Smooth muscle cell (in vitro differentiated cells): ENCODE results near the gene RIC8B. TPM values are rescaled to one million over a fixed set of nuclear protein-coding genes. Genes with fewer than 3 reads are reported as not detected.

ENCODE experiments used
- DNase-seq: peaks from one replicate; lab custom pipeline; 2025; ENCODE audit not compliant: unreplicated experiment; lab: John Stamatoyannopoulos, UW
- H2AFZ ChIP-seq: fragments of 200-600 bp; sonication (generic); 2 replicates; pipeline ENCODE4 v1.6.0; 2016; ENCODE audit warnings: antibody characterized with exemption, low read depth, mild to moderate bottlenecking
- H3F3A ChIP-seq: fragments of 200-600 bp; sonication (generic); 2 replicates; pipeline ENCODE4 v1.6.0; 2017; ENCODE audit warnings: antibody characterized with exemption, low read depth
- H3K27ac ChIP-seq: fragments of 200-600 bp; sonication (generic); 2 replicates; pipeline ENCODE4 v1.5.1; 2016; ENCODE audit warnings: low read depth, mild to moderate bottlenecking
- H3K27me3 ChIP-seq: fragments of 200-600 bp; sonication (generic); 2 replicates; pipeline ENCODE4 v1.6.1; 2016; ENCODE audit warnings: low read depth, mild to moderate bottlenecking
- H3K36me3 ChIP-seq: fragments of 200-600 bp; sonication (generic); 2 replicates; pipeline ENCODE4 v1.5.1; 2016; ENCODE audit warnings: low read depth
- H3K4me1 ChIP-seq: fragments of 200-600 bp; sonication (generic); 2 replicates; pipeline ENCODE4 v1.5.1; 2016; ENCODE audit warnings: low read depth
- H3K4me2 ChIP-seq: fragments of 200-600 bp; sonication (generic); 2 replicates; pipeline ENCODE4 v1.6.0; 2016; ENCODE audit warnings: mild to moderate bottlenecking
- H3K4me3 ChIP-seq: fragments of 200-600 bp; sonication (generic); 2 replicates; pipeline ENCODE4 v1.5.1; 2016; ENCODE audit warnings: mild to moderate bottlenecking
- H3K79me2 ChIP-seq: fragments of 200-600 bp; sonication (generic); 2 replicates; pipeline ENCODE4 v1.6.0; 2016; ENCODE audit warnings: low read depth, mild to moderate bottlenecking
- H3K9ac ChIP-seq: fragments of 200-600 bp; sonication (generic); 2 replicates; pipeline ENCODE4 v1.6.0; 2016; ENCODE audit warnings: low read depth
- H3K9me3 ChIP-seq: fragments of 200-600 bp; sonication (generic); replicated peaks from 2 replicates; pipeline ENCODE4 v1.5.1; 2016; ENCODE audit warnings: low read depth
- H4K20me1 ChIP-seq: fragments of 200-600 bp; sonication (generic); 2 replicates; pipeline ENCODE4 v1.6.0; 2016; ENCODE audit warnings: low read depth
- CTCF ChIP-seq: fragments of 200-600 bp; sonication (generic); IDR thresholded peaks from 2 replicates; pipeline ENCODE4 v1.5.1; 2017; ENCODE audit warnings: borderline replicate concordance, mild to moderate bottlenecking, antibody characterized with exemption; ENCODE audit not compliant: insufficient read depth, poor library complexity, severe bottlenecking
- WGBS: methylation state at CpG from one replicate; pipeline ENCODE4 v1.1.7; 2016; ENCODE audit warnings: low lambda C conversion rate; 5-methylcytosine and 5-hydroxymethylcytosine counted together
- polyA plus RNA-seq: library from polyadenylated mRNA; unstranded; fragments of >200 nt; fragmentation: Nextera tagmentation; extraction: Ambion mirVana; gene quantifications from 2 replicates; pipeline ENCODE4 v1.2.1, GENCODE V29; 2016
- total RNA-seq: library from RNA; depleted of rRNA; stranded (reverse); fragments of >200 nt; gene quantifications from 2 replicates; pipeline ENCODE4 v1.2.3, GENCODE V29; 2014

The RIC8B gene
- total and polyA plus RNA-seq, 2 experiments from 2014 or later = 7.3 to 11.7 TPM

GRCh38 chr12:106896603-106897002, 122.1 kb downstream of the RIC8B start:
- TF ChIP-seq CTCF = no peak
- H3K4me1 ChIP-seq = peaks cover 12% of the 10 kb centered on the region

GRCh38 chr12:106897082-106897481, 122.6 kb downstream of the RIC8B start:
- Histone ChIP-seq H3K27me3 (no peaks in the 10 kb centered on the region), H3K9me3 (no peaks in the 10 kb centered on the region), H3K36me3 (no peaks in the 10 kb centered on the region), H3K9ac (no peak overlapping the region), H3K4me2 (no peak overlapping the region), H3K4me3 (no peak overlapping the region), H3K79me2 (no peaks in the 10 kb centered on the region), H3F3A (peaks cover 5% of the 10 kb centered on the region), H3K4me1 (peaks cover 12% of the 10 kb centered on the region), H2AFZ (no peak overlapping the region), H3K27ac (no peak overlapping the region), H4K20me1 (no peaks in the 10 kb centered on the region)
- no peak for TF ChIP-seq CTCF
- WGBS = 83% methylated on average over 6 of the region's 6 CpGs
- no peak for DNase-seq

More at GRCh38 chr12:106896603-106897002, 122.1 kb downstream of the RIC8B start:
- Histone ChIP-seq H3K4me3 (no peak overlapping the region), H2AFZ (no peak overlapping the region), H4K20me1 (no peaks in the 10 kb centered on the region), H3K27ac (no peak overlapping the region), H3K4me2 (no peak overlapping the region), H3K36me3 (no peaks in the 10 kb centered on the region), H3F3A (peaks cover 5% of the 10 kb centered on the region), H3K9me3 (no peaks in the 10 kb centered on the region), H3K79me2 (no peaks in the 10 kb centered on the region), H3K27me3 (no peaks in the 10 kb centered on the region), H3K9ac (no peak overlapping the region)
- DNase-seq = no peak

GRCh38 chr12:106897981-106898901, 123.8 kb downstream of the RIC8B start:
- no peak for TF ChIP-seq CTCF
- Histone ChIP-seq H3K9me3 (no peaks in the 10 kb centered on the region), H2AFZ (peak overlapping the region; percentile 45), H3F3A (peaks cover 5% of the 10 kb centered on the region), H3K9ac (no peak overlapping the region), H3K4me1 (peaks cover 15% of the 10 kb centered on the region), H3K36me3 (no peaks in the 10 kb centered on the region), H3K79me2 (no peaks in the 10 kb centered on the region), H3K4me2 (peak overlapping the region; percentile 51), H3K4me3 (no peak overlapping the region), H3K27me3 (no peaks in the 10 kb centered on the region), H4K20me1 (no peaks in the 10 kb centered on the region), H3K27ac (no peak overlapping the region)
- DNase-seq = no peak
- 64% methylated on average over 13 of the region's 13 CpGs for WGBS

- Histone ChIP-seq H3K79me2 (no peaks in the 10 kb centered on the region), H3K4me2 (no peak overlapping the region), H3K4me3 (no peak overlapping the region), H3K27ac (no peak overlapping the region), H3K4me1 (peaks cover 18% of the 10 kb centered on the region), H4K20me1 (no peaks in the 10 kb centered on the region), H3K9ac (no peak overlapping the region), H3F3A (peaks cover 5% of the 10 kb centered on the region), H2AFZ (no peak overlapping the region), H3K36me3 (no peaks in the 10 kb centered on the region), H3K27me3 (peaks cover 11% of the 10 kb centered on the region), H3K9me3 (no peaks in the 10 kb centered on the region)
- no peak for TF ChIP-seq CTCF
- 77% methylated on average over 6 of the region's 6 CpGs for WGBS
- no peak for DNase-seq
Observed at GRCh38 chr12:106900554-106900953, 126.1 kb downstream of the RIC8B start.
